Heart right ventricle (tissue), 16 donors: Measurements from ENCODE around the gene SGO2. TPM values are rescaled to one million over a fixed set of nuclear protein-coding genes. Genes with fewer than 3 reads are reported as not detected.

Experiments used
- ATAC-seq, 8 donors: fragments of 200-7000 bp; cut with Tn5 transposase; one replicate each; pipeline ENCODE4 v1.9.1; 2020; ENCODE audit warnings: mild to moderate bottlenecking in 8 of 8, moderate library complexity in 8 of 8, moderate number of reproducible peaks in 1 of 8
- DNase-seq, 2 donors: peaks; one replicate each; pipeline ENCODE4 v3.0.0-alpha.2; 2020
- H3K27ac ChIP-seq, 10 donors: fragments of 200-600 bp; sonication (generic) in 2 of 10; one replicate each; pipeline versions ENCODE4 v1.5.0 to v1.8.0; 2020 to 2022; ENCODE audit warnings: mild to moderate bottlenecking in 3 of 10
- H3K27me3 ChIP-seq, 7 donors: fragments of 200-600 bp; one replicate each; pipeline ENCODE4 v1.8.0; 2021 to 2022; ENCODE audit warnings: mild to moderate bottlenecking in 2 of 7
- H3K36me3 ChIP-seq, 9 donors: fragments of 200-600 bp; sonication (generic) in 1 of 9; one replicate each; pipeline versions ENCODE4 v1.5.0 to v1.8.0; 2020 to 2022; ENCODE audit warnings: mild to moderate bottlenecking in 2 of 9
- H3K4me1 ChIP-seq, 9 donors: fragments of 200-600 bp; sonication (generic) in 1 of 9; one replicate each; pipeline versions ENCODE4 v1.5.0 to v1.8.0; 2020 to 2022; ENCODE audit warnings: mild to moderate bottlenecking in 4 of 9
- H3K4me3 ChIP-seq, 10 donors: fragments of 200-600 bp; sonication (generic) in 2 of 10; one replicate each; pipeline versions ENCODE4 v1.5.0 to v1.8.0; 2020 to 2022; ENCODE audit warnings: mild to moderate bottlenecking in 7 of 10, moderate library complexity in 2 of 10
- H3K9me3 ChIP-seq, 11 donors: fragments of 200-600 bp in 10 of 11; sonication (generic) in 2 of 11; one replicate each; pipeline versions ENCODE4 v1.5.0 to v1.8.0; 2013 to 2022; ENCODE audit warnings: mild to moderate bottlenecking in 2 of 11, control low read depth in 1 of 11, moderate library complexity in 1 of 11
- WGBS, 2 donors: extraction: QIAGEN DNeasy Blood & Tissue Kit; methylation state at CpG; one replicate each; pipeline ENCODE4 v1.1.7; 2013; ENCODE audit warnings: inconsistent platforms in 1 of 2; 5-methylcytosine and 5-hydroxymethylcytosine counted together
- intact Hi-C, 10 donors: fragments of 100-400 bp; cut with DNase I; formaldehyde crosslinking; loops; one replicate each; pipeline versions ENCODE4 v1.11.1 to v1.14.2; 2022
- polyA plus RNA-seq, 2 donors: library from polyadenylated mRNA; stranded (reverse); fragments of 200-250 nt; gene quantifications; one replicate each; pipeline ENCODE4 v1.2.3, GENCODE V29; 2013
- total RNA-seq, 10 donors: library from RNA; stranded (reverse); fragmentation: NEBNext Ultra II Directional in 3 of 10; extraction: Animal tissue kit (Norgen Biotek cat#: 25700) in 3 of 10; gene quantifications; one replicate each; pipeline versions ENCODE4 v1.2.1 to v1.2.4, GENCODE V29; 2021 to 2023
- TF ChIP-seq, protein P1 (sequence below), 9 donors: fragments of 200-600 bp; sonication (generic) in 2 of 9; IDR thresholded peaks; one replicate each; pipeline versions ENCODE4 v1.5.0 to v1.8.0; 2021 to 2022; ENCODE audit warnings: antibody characterized with exemption in 9 of 9, mild to moderate bottlenecking in 5 of 9, moderate library complexity in 1 of 9
- donor health status: Arrhythmogenic right ventricular cardiomyopathy.
- donor health status: ischemic (EF 13 %, LVEDD 7.1; RV severe dilation, severe dysfunction).
- donor health status: healthy with polysubstance abuse.
- donor health status: DM: no; HTN: yes; CAD: no.
- donor health status: DM: no; HTN: no; CAD: no.
- donor health status: ischemic (EF 25% LVEDD 6.9; RV normal size, moderate dysfunction).
- donor health status: ischemic (EF 25% LVEDD 5.7; RV mildly dilated, moderate dysfunction).
- donor health status: healthy.
- donor health status: DM: yes; HTN: yes; CAD: no.
- donor health status: Ischemic cardiomyopathy.
- donor health status: ischemic (EF 35%, LVEDD 5.7; RV mildly dilated, moderate dysfunction).
- donor health status: nonischemic (EF 11% LVEDD 7.7; RV severe dilation, severe dysfunction).
- donor health status: DM: yes; HTN: yes; CAD: no.
- donor health status: PGD.
- donor health status: ischemic (EF 29% LVEDD 5.4; RV normal size, mild dysfunction).
- donor health status: nonischemic (EF 23%, LVEDD 6.1; RV moderate dilation, normal function).

SGO2 gene
- total and polyA plus RNA-seq, 12 donors = 0.59 to 2.9 (median 1.1) TPM

DNA sequence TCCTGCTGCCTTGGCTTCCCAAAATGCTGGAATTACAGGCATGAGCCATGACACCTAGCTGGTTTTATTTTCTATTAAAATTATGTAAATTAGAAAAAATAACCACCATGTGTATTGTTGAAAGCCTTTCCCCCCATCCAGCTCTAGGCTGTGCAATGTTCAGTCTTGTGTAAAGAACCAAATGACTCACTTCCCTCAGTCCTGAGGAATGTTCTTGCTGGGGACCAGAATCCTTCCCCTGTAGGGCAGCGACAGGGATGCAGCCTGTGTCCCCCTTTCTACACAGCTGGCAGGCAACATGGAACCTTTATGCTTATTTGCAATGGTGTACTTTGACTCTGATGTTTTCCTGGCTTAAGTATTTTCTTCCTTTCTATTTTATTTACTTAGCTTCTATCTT lies 89.2 kb downstream of the SGO2 start:
- WGBS, 2 donors = 80 to 84% methylated on average over 1 of the region's 1 CpG
- Histone ChIP-seq H3K4me1 (peaks cover 0 to 14% (median 0%) of the 10 kb centered on the region in 9 donors), H3K36me3 (no peaks in the 10 kb centered on the region), H3K4me3 (no peak overlapping the region), H3K27me3 (no peaks in the 10 kb centered on the region), H3K27ac (no peak overlapping the region), H3K9me3 (no peaks in the 10 kb centered on the region)
- no peak for DNase-seq
- TF ChIP-seq, protein P1, sequence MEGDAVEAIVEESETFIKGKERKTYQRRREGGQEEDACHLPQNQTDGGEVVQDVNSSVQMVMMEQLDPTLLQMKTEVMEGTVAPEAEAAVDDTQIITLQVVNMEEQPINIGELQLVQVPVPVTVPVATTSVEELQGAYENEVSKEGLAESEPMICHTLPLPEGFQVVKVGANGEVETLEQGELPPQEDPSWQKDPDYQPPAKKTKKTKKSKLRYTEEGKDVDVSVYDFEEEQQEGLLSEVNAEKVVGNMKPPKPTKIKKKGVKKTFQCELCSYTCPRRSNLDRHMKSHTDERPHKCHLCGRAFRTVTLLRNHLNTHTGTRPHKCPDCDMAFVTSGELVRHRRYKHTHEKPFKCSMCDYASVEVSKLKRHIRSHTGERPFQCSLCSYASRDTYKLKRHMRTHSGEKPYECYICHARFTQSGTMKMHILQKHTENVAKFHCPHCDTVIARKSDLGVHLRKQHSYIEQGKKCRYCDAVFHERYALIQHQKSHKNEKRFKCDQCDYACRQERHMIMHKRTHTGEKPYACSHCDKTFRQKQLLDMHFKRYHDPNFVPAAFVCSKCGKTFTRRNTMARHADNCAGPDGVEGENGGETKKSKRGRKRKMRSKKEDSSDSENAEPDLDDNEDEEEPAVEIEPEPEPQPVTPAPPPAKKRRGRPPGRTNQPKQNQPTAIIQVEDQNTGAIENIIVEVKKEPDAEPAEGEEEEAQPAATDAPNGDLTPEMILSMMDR (IDR thresholded peaks at IDR 0.05) = no peak
- ATAC-seq = peak in 1 of 8 donors; percentile 70
- intact Hi-C loops = no loop called here

DNA sequence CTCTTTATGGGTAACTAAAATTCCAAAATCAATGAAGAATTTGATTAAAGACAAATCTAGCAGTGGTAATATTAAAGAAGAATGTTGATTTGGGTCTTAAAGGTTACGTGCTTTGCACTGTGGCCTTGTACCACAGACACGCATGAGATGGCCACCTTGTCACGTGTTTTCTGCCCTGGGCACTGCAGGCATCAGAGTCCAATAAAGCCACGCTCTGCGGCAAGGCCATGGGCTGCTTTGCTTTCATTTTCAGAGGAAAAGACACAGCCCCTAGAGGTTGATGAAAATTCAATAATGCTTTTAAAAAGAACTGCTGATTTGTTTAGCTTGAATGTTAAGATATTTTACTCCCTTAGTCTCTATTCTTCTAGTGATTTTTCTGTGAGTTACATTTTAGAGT lies 90.2 kb downstream of the SGO2 start:
- DNase-seq = no peak
- no peaks in the 10 kb centered on the region for H3K9me3 ChIP-seq
- no peaks in the 10 kb centered on the region for H3K36me3 ChIP-seq
- intact Hi-C loops = no loop called here
- peak overlapping the region in 1 of 10 donors; percentile 33 for H3K27ac ChIP-seq
- H3K4me1 ChIP-seq = peaks cover 0 to 14% (median 0%) of the 10 kb centered on the region in 9 donors
- no peak for ATAC-seq
- no peak overlapping the region for H3K4me3 ChIP-seq
- WGBS, 2 donors = 86 to 95% methylated on average over 5 of the region's 5 CpGs
- TF ChIP-seq, protein P1 (IDR thresholded peaks at IDR 0.05) = no peak
- H3K27me3 ChIP-seq = no peaks in the 10 kb centered on the region

DNA sequence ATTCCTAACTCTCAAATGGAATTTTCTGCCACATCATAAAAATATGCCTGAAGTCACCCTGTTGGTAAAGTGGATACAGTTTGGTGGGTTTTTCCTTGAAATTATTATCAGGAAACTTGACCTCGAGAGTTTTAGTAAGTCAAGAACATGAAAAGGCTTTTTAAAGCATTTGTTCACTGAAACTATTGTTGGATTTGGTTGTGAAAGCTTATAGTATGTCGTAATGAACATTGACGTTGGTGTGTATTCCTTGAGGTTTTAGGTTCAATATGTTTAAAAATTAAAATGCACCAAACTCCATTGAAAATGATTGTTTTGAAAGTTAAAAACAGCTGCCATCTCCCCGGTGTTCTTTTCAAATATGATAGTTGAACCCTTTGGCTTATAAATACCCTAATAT lies 90.6 kb downstream of the SGO2 start:
- no peak for DNase-seq
- Histone ChIP-seq H3K27me3 (no peaks in the 10 kb centered on the region), H3K9me3 (no peaks in the 10 kb centered on the region), H3K4me1 (peaks cover 0 to 14% (median 0%) of the 10 kb centered on the region in 9 donors), H3K4me3 (no peak overlapping the region), H3K36me3 (no peaks in the 10 kb centered on the region), H3K27ac (peak overlapping the region in 1 of 10 donors; percentile 33)
- no peak for ATAC-seq
- 79 to 90% methylated on average over 4 of the region's 4 CpGs for WGBS, 2 donors
- TF ChIP-seq, protein P1 (IDR thresholded peaks at IDR 0.05) = no peak
- intact Hi-C loops = no loop called here

DNA sequence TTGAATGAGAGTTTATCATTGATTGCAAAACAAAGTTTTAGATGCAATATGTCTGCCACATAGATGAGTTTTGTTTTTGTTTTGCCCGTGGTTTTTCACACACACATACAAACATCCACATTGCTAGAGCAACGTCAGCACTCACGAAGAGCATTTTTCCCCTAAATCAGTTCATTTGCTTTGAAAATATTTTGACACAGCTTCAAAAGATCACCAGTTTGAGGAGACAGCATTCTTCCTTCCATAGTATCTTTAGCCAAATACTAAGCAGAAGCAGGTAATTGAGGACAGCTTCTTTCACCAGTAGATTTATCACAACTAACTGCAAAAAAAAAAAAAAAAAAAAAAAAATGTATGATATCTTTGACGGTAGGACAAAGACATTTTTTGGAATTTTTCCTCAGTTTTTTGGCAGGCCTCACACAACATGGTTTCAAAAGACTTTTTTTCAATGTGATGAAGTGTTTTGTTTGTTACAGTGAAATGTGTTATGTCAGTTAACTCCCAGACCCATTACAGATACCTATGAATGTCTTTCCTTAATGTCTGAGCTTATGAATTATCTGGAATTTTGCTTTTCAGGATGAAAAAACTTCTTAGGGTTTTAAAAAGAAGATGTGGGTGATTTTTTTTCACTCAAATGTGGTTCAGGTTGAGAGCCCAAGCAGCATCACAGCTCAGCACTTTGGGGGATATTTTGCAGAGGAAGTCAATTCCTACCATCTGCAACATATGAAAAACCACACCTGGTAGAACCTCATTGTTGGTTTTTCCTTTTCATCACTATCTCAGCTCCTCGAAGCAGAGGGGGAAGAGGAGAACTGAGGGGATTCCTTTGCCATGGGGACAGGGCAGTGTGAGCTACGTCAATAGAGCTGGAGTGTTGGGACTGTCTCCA lies 91.4 kb downstream of the SGO2 start:
- no peaks in the 10 kb centered on the region for H3K36me3 ChIP-seq
- 50 to 63% methylated on average over 6 of the region's 6 CpGs for WGBS, 2 donors
- ATAC-seq = no peak

More for the DNA sequence above, 91.4 kb downstream of the SGO2 start:
- Histone ChIP-seq H3K4me1 (peaks cover 0 to 14% (median 0%) of the 10 kb centered on the region in 9 donors), H3K4me3 (no peak overlapping the region), H3K27ac (no peak overlapping the region), H3K27me3 (no peaks in the 10 kb centered on the region), H3K9me3 (no peaks in the 10 kb centered on the region)
- DNase-seq = no peak
- intact Hi-C loops = no loop called here
- TF ChIP-seq, protein P1 (IDR thresholded peaks at IDR 0.05) = no peak
